Neural progenitor cell (in vitro differentiated cells): Measurements from ENCODE around the gene SEZ6L. TPM values are rescaled to one million over a fixed set of nuclear protein-coding genes. Genes with fewer than 3 reads are reported as not detected.

Experiments used
- DNase-seq: peaks from one replicate; pipeline ENCODE4 v3.0.0-alpha.2; 2016; ENCODE audit warnings: low spot score
- H2AFZ ChIP-seq: fragments of 200-600 bp; sonication (generic); replicated peaks from 2 replicates; pipeline ENCODE4 v1.6.1; 2016; ENCODE audit warnings: antibody characterized with exemption
- H3F3A ChIP-seq: fragments of 200-600 bp; sonication (generic); 2 replicates; pipeline ENCODE4 v1.6.1; 2016; ENCODE audit warnings: antibody characterized with exemption, low read depth
- H3K27ac ChIP-seq: fragments of 200-600 bp; sonication (generic); 2 replicates; pipeline ENCODE4 v1.5.1; 2016; ENCODE audit warnings: mild to moderate bottlenecking
- H3K27me3 ChIP-seq: fragments of 200-600 bp; sonication (generic); 2 replicates; pipeline ENCODE4 v1.6.1; 2016; ENCODE audit warnings: mild to moderate bottlenecking, moderate library complexity
- H3K36me3 ChIP-seq: fragments of 200-600 bp; sonication (generic); 2 replicates; pipeline ENCODE4 v1.5.1; 2016
- H3K4me1 ChIP-seq: fragments of 200-600 bp; sonication (generic); 2 replicates; pipeline ENCODE4 v1.6.1; 2016; ENCODE audit warnings: mixed run types
- H3K4me2 ChIP-seq: fragments of 200-600 bp; sonication (generic); 2 replicates; pipeline ENCODE4 v1.6.1; 2016
- H3K4me3 ChIP-seq: fragments of 200-600 bp; sonication (generic); 2 replicates; pipeline ENCODE4 v1.5.1; 2016
- H3K79me2 ChIP-seq: fragments of 200-600 bp; sonication (generic); 2 replicates; pipeline ENCODE4 v1.6.1; 2016; ENCODE audit warnings: low read depth
- H3K9ac ChIP-seq: fragments of 200-600 bp; sonication (generic); 2 replicates; pipeline ENCODE4 v1.6.1; 2016
- H3K9me3 ChIP-seq: fragments of 200-600 bp; sonication (generic); 2 replicates; pipeline ENCODE4 v1.5.1; 2016; ENCODE audit warnings: low read depth
- H4K20me1 ChIP-seq: fragments of 200-600 bp; sonication (generic); 2 replicates; pipeline ENCODE4 v1.6.1; 2016; ENCODE audit warnings: low read depth
- H3K27ac Mint-ChIP-seq: 3 replicates; pipeline ENCODE4 v1.8.0; 2021; ENCODE audit warnings: mixed read lengths
- H3K27me3 Mint-ChIP-seq: 2 replicates; pipeline ENCODE4 v1.8.0; 2022; ENCODE audit warnings: low read depth, mild to moderate bottlenecking, inconsistent platforms, moderate library complexity, mixed read lengths; ENCODE audit not compliant: insufficient read depth
- H3K36me3 Mint-ChIP-seq: 3 replicates; pipeline ENCODE4 v1.8.0; 2021; ENCODE audit warnings: mixed read lengths
- H3K4me1 Mint-ChIP-seq: 3 replicates; pipeline ENCODE4 v1.8.0; 2021; ENCODE audit warnings: mixed read lengths
- H3K4me3 Mint-ChIP-seq: 3 replicates; pipeline ENCODE4 v1.8.0; 2021; ENCODE audit warnings: mild to moderate bottlenecking, moderate library complexity, mixed read lengths
- H3K9me3 Mint-ChIP-seq: 3 replicates; pipeline ENCODE4 v1.8.0; 2020; ENCODE audit warnings: mixed read lengths
- CTCF ChIP-seq: fragments of 200-600 bp; sonication (generic); IDR thresholded peaks from 2 replicates; pipeline ENCODE4 v1.5.1; 2017; ENCODE audit warnings: antibody characterized with exemption, mild to moderate bottlenecking
- EZH2 ChIP-seq: fragments of 200-600 bp; sonication (generic); IDR thresholded peaks from 2 replicates; pipeline ENCODE4 v1.6.1; 2017; ENCODE audit warnings: antibody characterized with exemption, mild to moderate bottlenecking, moderate library complexity
- EZH2phosphoT487 ChIP-seq: fragments of 200-600 bp; sonication (generic); IDR thresholded peaks from 2 replicates; pipeline ENCODE4 v1.6.1; 2017; ENCODE audit warnings: antibody characterized with exemption
- total RNA-seq: library from RNA; depleted of rRNA; stranded (reverse); fragments of >200 nt; gene quantifications from 2 replicates; pipeline ENCODE4 v1.2.3, GENCODE V29; 2015; ENCODE audit warnings: low replicate concordance

SEZ6L gene
- total RNA-seq, 1 donor from 2014 or later, result 0.22 TPM

GRCh38 chr22:26161746-26162145 lies 7.5 kb upstream of the SEZ6L start:
- TF ChIP-seq CTCF, result no peak
- no peak for TF ChIP-seq EZH2phosphoT487
- no peak for TF ChIP-seq EZH2
- no peaks in the 10 kb centered on the region for H3K9me3 Mint-ChIP-seq
- no peaks in the 10 kb centered on the region for H3K36me3 ChIP-seq
- H3K27me3 Mint-ChIP-seq, result peaks cover 5% of the 10 kb centered on the region
- H3K4me3 Mint-ChIP-seq, result no peak overlapping the region
- H3K27ac ChIP-seq, result no peak overlapping the region
- H3K4me2 ChIP-seq, result no peak overlapping the region
- H3K79me2 ChIP-seq, result no peaks in the 10 kb centered on the region
- no peaks in the 10 kb centered on the region for H3F3A ChIP-seq
- no peak for DNase-seq
- peaks cover 83% of the 10 kb centered on the region for H3K27me3 ChIP-seq
- no peaks in the 10 kb centered on the region for H3K9me3 ChIP-seq
- no peaks in the 10 kb centered on the region for H3K36me3 Mint-ChIP-seq
- H3K27ac Mint-ChIP-seq, result no peak overlapping the region
- H3K4me1 ChIP-seq, result no peaks in the 10 kb centered on the region
- H2AFZ ChIP-seq, result no peak overlapping the region
- no peaks in the 10 kb centered on the region for H3K4me1 Mint-ChIP-seq
- no peak overlapping the region for H3K4me3 ChIP-seq
- H3K9ac ChIP-seq, result no peak overlapping the region
- no peaks in the 10 kb centered on the region for H4K20me1 ChIP-seq

GRCh38 chr22:26162926-26163325 lies 6.3 kb upstream of the SEZ6L start:
- H3K27ac Mint-ChIP-seq, result peak overlapping the region; percentile 9
- H3F3A ChIP-seq, result no peaks in the 10 kb centered on the region
- H3K27ac ChIP-seq, result no peak overlapping the region
- no peaks in the 10 kb centered on the region for H3K4me1 ChIP-seq
- no peaks in the 10 kb centered on the region for H3K36me3 Mint-ChIP-seq
- no peak overlapping the region for H3K4me3 Mint-ChIP-seq
- H3K9me3 ChIP-seq, result no peaks in the 10 kb centered on the region
- H3K9ac ChIP-seq, result no peak overlapping the region
- H3K4me2 ChIP-seq, result no peak overlapping the region
- H4K20me1 ChIP-seq, result no peaks in the 10 kb centered on the region
- H3K9me3 Mint-ChIP-seq, result no peaks in the 10 kb centered on the region
- H2AFZ ChIP-seq, result no peak overlapping the region
- H3K27me3 ChIP-seq, result peaks cover 95% of the 10 kb centered on the region
- no peak for DNase-seq
- no peaks in the 10 kb centered on the region for H3K36me3 ChIP-seq
- no peak overlapping the region for H3K4me3 ChIP-seq
- no peaks in the 10 kb centered on the region for H3K4me1 Mint-ChIP-seq
- no peaks in the 10 kb centered on the region for H3K79me2 ChIP-seq
- peaks cover 10% of the 10 kb centered on the region for H3K27me3 Mint-ChIP-seq
- TF ChIP-seq EZH2 (no peak), CTCF (no peak), EZH2phosphoT487 (no peak)

GRCh38 chr22:26164174-26164573 lies 5.1 kb upstream of the SEZ6L start:
- H3K9ac ChIP-seq, result no peak overlapping the region
- TF ChIP-seq CTCF (no peak), EZH2phosphoT487 (no peak), EZH2 (no peak)
- H3K27me3 ChIP-seq, result peaks cover 100% of the 10 kb centered on the region
- H3K27ac ChIP-seq, result no peak overlapping the region
- no peaks in the 10 kb centered on the region for H3K36me3 ChIP-seq
- no peaks in the 10 kb centered on the region for H3K79me2 ChIP-seq
- no peak overlapping the region for H3K4me3 Mint-ChIP-seq
- no peaks in the 10 kb centered on the region for H3K9me3 Mint-ChIP-seq
- no peak overlapping the region for H3K4me2 ChIP-seq
- H3K36me3 Mint-ChIP-seq, result no peaks in the 10 kb centered on the region
- peaks cover 14% of the 10 kb centered on the region for H3K27me3 Mint-ChIP-seq
- no peak for DNase-seq
- H2AFZ ChIP-seq, result no peak overlapping the region
- H3K27ac Mint-ChIP-seq, result no peak overlapping the region
- H3K4me3 ChIP-seq, result no peak overlapping the region
- no peaks in the 10 kb centered on the region for H3K9me3 ChIP-seq
- no peaks in the 10 kb centered on the region for H4K20me1 ChIP-seq
- H3K4me1 ChIP-seq, result peaks cover 9% of the 10 kb centered on the region
- peaks cover 10% of the 10 kb centered on the region for H3F3A ChIP-seq
- peaks cover 6% of the 10 kb centered on the region for H3K4me1 Mint-ChIP-seq
